ENCODE results near the gene KCNQ1OT1. TPM values are rescaled to one million over a fixed set of nuclear protein-coding genes. Genes with fewer than 3 reads are reported as not detected.

KCNQ1OT1 gene
- total and polyA plus RNA-seq, 8 donors: under 0.01 to 15.1 (median 2.3) TPM

DNA sequence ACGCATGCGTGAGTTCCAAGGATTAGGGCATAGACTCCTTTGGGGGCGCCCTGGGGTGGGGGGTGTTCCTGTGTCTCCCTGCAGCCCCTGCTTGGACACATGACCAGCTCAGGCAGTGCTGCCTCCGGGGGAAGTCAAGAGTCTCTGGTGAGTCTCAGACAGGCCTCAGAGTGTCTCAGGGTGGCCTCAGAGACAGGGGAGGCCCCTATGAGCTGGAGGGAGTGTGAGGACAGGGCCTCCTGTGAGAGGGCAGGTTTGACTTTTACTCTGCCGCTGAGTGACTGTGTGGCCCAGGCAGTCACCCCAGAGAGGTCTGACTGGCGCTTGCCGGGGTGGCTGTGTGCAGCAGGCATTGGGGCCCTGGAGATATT lies 41.2 kb upstream of the KCNQ1OT1 start:
- H3K4me3 ChIP-seq: no peak overlapping the region
- 78 to 91% (median 83%) methylated on average over 7 of the region's 7 CpGs for WGBS, 5 donors
- no peaks in the 10 kb centered on the region for H3K36me3 ChIP-seq
- TF ChIP-seq, protein P1, sequence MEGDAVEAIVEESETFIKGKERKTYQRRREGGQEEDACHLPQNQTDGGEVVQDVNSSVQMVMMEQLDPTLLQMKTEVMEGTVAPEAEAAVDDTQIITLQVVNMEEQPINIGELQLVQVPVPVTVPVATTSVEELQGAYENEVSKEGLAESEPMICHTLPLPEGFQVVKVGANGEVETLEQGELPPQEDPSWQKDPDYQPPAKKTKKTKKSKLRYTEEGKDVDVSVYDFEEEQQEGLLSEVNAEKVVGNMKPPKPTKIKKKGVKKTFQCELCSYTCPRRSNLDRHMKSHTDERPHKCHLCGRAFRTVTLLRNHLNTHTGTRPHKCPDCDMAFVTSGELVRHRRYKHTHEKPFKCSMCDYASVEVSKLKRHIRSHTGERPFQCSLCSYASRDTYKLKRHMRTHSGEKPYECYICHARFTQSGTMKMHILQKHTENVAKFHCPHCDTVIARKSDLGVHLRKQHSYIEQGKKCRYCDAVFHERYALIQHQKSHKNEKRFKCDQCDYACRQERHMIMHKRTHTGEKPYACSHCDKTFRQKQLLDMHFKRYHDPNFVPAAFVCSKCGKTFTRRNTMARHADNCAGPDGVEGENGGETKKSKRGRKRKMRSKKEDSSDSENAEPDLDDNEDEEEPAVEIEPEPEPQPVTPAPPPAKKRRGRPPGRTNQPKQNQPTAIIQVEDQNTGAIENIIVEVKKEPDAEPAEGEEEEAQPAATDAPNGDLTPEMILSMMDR (IDR thresholded peaks at IDR 0.05): no peak
- no peak for TF ChIP-seq POLR2A (IDR thresholded peaks at IDR 0.05)
- TF ChIP-seq EP300 (IDR thresholded peaks at IDR 0.05): no peak
- TF ChIP-seq POLR2AphosphoS5 (IDR thresholded peaks at IDR 0.05): no peak
- intact Hi-C loops (cut with DNase I; ENCODE audit: low total_unique reads): no loop called here
- peak overlapping the region in 2 of 5 donors; percentile 33 to 49 for H3K27ac ChIP-seq
- no peak for DNase-seq
- H3K27me3 ChIP-seq: no peaks in the 10 kb centered on the region
- H3K9me3 ChIP-seq: no peaks in the 10 kb centered on the region
- peaks cover 14 to 44% (median 33%) of the 10 kb centered on the region in 4 donors for H3K4me1 ChIP-seq

DNA sequence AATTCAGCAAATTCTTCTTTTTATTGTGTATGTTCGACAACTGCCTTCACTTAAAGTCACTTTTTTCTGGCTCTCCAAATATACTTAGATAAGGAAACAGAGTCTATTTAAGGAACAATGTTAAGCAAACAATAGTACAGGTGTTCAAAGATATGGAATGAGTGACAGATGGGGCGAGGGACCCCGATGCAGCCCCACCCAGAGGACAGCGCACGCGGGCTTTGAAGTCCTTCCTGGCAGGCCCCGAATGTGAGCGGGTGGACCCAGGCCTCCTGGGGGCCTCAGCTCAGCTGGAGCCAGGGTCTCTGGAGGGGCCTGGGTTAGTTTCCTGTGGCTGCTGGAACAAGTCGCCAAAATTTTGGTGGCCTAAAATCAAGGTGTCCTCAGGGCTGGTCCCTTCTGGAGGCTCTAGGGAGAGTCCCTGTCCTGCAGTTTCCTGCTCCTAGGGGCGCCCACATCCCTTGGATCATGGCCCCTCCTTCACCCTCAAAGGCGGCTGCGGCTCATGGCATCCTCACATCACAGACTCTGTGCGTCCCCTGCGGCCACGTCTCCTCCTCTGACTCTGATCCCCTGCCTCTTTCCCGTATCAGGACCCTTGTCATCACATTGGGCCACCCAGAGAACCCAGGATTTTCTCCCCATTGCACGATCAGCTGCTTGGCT lies 40.6 kb upstream of the KCNQ1OT1 start:
- H3K4me3 ChIP-seq: no peak overlapping the region
- intact Hi-C loops (cut with DNase I; ENCODE audit: low total_unique reads): no loop called here
- no peaks in the 10 kb centered on the region for H3K27me3 ChIP-seq
- peaks cover 14 to 44% (median 33%) of the 10 kb centered on the region in 4 donors for H3K4me1 ChIP-seq
- WGBS, 5 donors: 61 to 78% (median 71%) methylated on average over 17 of the region's 17 CpGs
- H3K27ac ChIP-seq: peak overlapping the region in 1 of 5 donors; percentile 49
- H3K9me3 ChIP-seq: no peaks in the 10 kb centered on the region
- no peak for TF ChIP-seq POLR2AphosphoS5 (IDR thresholded peaks at IDR 0.05)
- TF ChIP-seq, protein P1 (IDR thresholded peaks at IDR 0.05): no peak
- no peak for TF ChIP-seq POLR2A (IDR thresholded peaks at IDR 0.05)
- TF ChIP-seq EP300 (IDR thresholded peaks at IDR 0.05): no peak
- H3K36me3 ChIP-seq: no peaks in the 10 kb centered on the region
- DNase-seq: no peak

DNA sequence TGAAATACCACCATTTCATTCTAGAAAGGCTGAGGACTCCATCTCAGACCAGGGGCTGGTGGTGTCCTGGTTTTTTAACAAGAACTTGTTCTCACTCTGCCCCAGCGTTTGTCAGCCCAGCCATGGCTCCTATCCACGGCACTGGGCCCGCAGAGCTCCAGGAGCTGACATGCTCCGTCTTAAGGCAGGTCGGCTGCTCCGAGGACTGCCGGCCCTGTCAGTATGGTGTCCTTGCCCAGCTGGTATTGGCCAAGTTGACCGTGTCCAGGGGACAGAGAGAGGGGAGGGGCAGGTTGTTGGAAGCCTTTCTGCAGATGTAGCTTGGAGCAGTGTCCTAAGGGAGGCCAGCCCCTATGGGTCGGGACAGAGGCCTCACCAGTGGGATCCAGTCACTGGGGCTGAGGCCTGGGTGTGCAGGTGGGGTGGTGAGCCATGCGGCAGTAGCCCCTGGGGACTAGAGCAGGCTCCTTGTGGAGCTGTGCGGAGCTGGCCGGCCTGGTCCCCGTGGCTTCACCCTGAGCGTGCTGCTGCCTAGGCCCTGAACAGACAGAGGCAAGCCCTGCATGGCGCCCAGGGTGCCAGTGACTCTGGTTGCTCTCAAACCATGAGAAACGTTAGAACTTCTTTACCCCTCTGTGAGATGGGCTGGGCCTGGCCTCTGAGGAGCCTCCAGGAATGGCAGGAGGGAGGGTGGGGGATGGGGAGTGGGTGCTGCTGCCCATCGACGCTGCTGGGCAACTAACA lies 39.9 kb upstream of the KCNQ1OT1 start:
- intact Hi-C loops (cut with DNase I; ENCODE audit: low total_unique reads): no loop called here
- Histone ChIP-seq H3K9me3 (no peaks in the 10 kb centered on the region), H3K4me1 (peaks cover 14 to 44% (median 33%) of the 10 kb centered on the region in 4 donors), H3K27ac (no peak overlapping the region), H3K4me3 (no peak overlapping the region), H3K27me3 (no peaks in the 10 kb centered on the region), H3K36me3 (no peaks in the 10 kb centered on the region)
- 57 to 73% (median 61%) methylated on average over 12 to 18 of the region's 18 CpGs for WGBS, 5 donors
- TF ChIP-seq, protein P1 (IDR thresholded peaks at IDR 0.05): no peak
- no peak for DNase-seq

DNA sequence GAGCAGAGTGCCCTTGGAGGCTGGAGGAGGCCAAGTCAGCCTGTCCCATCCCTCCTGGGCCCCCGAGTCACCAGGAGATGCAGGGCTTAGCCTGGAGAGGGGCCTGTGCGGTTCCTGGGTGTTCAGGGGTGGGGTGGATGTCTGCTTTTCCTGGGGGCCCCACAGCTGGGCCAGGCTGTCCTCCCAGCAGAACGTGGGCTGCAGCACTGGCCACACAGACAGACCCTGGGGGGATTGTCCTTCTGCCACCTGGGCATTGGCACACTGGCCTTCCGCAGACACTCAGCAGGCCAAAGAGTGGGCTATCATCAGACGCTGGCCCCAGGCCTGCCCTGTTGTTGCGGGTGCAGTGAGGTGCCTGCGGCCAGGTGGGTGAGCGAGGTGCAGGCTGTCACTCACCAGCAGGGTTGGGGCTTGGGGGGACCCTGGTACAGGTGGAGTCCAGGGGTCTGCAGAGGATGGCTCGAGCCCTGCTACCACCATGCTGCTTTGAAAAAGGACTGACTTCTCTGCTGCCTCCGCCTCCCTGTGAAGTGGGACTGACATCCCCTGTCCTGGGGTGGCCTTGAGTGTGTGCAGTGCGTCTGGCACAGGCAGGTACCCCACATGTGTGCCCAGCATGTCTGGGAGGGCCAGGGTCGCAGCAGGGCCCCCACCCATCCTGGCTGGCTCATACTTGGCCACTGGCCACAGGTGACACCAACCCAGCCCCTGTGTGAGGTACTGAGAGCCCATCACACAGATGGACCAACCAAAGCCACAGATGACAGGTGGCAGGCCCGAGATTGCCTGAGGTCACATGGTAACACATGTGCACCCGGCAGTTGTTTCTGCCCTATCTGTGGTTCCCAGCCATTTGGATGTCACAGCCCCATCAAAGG lies 39.0 kb upstream of the KCNQ1OT1 start:
- intact Hi-C loops (cut with DNase I; ENCODE audit: low total_unique reads): no loop called here
- WGBS, 5 donors: 89 to 96% (median 91%) methylated on average over 5 to 14 of the region's 14 CpGs
- no peak for TF ChIP-seq EP300 (IDR thresholded peaks at IDR 0.05)
- TF ChIP-seq, protein P1 (IDR thresholded peaks at IDR 0.05): no peak
- no peak for TF ChIP-seq POLR2AphosphoS5 (IDR thresholded peaks at IDR 0.05)
- TF ChIP-seq POLR2A (IDR thresholded peaks at IDR 0.05): no peak
- Histone ChIP-seq H3K27ac (no peak overlapping the region), H3K4me1 (peaks cover 14 to 44% (median 33%) of the 10 kb centered on the region in 4 donors), H3K36me3 (no peaks in the 10 kb centered on the region), H3K9me3 (no peaks in the 10 kb centered on the region), H3K27me3 (no peaks in the 10 kb centered on the region), H3K4me3 (no peak overlapping the region)
- DNase-seq: no peak
